Neural progenitor cell (in vitro differentiated cells): ENCODE results near the gene MYLK.

Experiments
- CTCF ChIP-seq: fragments of 200-600 bp; sonication (generic); IDR thresholded peaks from 2 replicates; pipeline ENCODE4 v1.5.1; 2017; ENCODE audit warnings: antibody characterized with exemption, mild to moderate bottlenecking
- EZH2 ChIP-seq: fragments of 200-600 bp; sonication (generic); IDR thresholded peaks from 2 replicates; pipeline ENCODE4 v1.6.1; 2017; ENCODE audit warnings: antibody characterized with exemption, mild to moderate bottlenecking, moderate library complexity
- EZH2phosphoT487 ChIP-seq: fragments of 200-600 bp; sonication (generic); IDR thresholded peaks from 2 replicates; pipeline ENCODE4 v1.6.1; 2017; ENCODE audit warnings: antibody characterized with exemption

DNA sequence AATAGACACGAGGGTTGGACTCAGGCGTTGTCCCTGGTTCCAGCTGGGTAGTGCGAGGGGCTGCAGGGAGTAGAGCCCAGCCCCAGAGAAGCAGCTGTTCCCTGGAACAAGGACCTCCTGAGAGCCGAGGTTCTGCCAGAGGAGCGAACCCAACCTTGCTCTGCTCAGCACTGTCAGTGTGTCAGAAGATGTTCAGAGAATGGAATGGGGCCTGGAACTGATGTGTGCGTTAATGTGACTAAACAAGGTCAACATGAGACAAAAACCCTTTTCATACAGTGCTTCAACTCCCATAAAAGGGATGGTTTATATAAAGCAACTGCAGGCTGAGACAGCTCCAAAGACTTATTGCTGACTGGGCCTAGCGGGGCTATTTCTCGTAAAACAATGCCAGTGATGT is 263.8 kb downstream of the MYLK start:
- TF ChIP-seq CTCF: no peak
- no peak for TF ChIP-seq EZH2
- TF ChIP-seq EZH2phosphoT487: no peak
